Spleen (tissue), 11 donors: ENCODE results near the gene SARS1. TPM values are rescaled to one million over a fixed set of nuclear protein-coding genes. Genes with fewer than 3 reads are reported as not detected.
A peak's percentile ranks its signal among the peaks of the same experiment; 100 is the strongest.

Experiments
- DNase-seq: peaks from one replicate; pipeline ENCODE4 v3.0.0-alpha.2; 2020
- H3K27ac ChIP-seq, 8 donors: fragments of 200-600 bp; sonication (generic) in 7 of 8; 1 replicate in 4 of 8; 2 replicates in 4 of 8; pipeline versions ENCODE4 v1.5.0 to v1.8.0; 2016 to 2021; ENCODE audit warnings: inconsistent platforms in 4 of 8, mild to moderate bottlenecking in 4 of 8, moderate library complexity in 1 of 8
- H3K27me3 ChIP-seq, 7 donors: fragments of 200-600 bp; sonication (generic) in 6 of 7; replicated peaks in 1 of 7; 1 replicate in 4 of 7; 2 replicates in 3 of 7; pipeline versions ENCODE4 v1.5.0 to v1.8.0; 2016 to 2021; ENCODE audit warnings: inconsistent platforms in 3 of 7, mild to moderate bottlenecking in 1 of 7
- H3K36me3 ChIP-seq, 6 donors: fragments of 200-600 bp; sonication (generic) in 5 of 6; 1 replicate in 4 of 6; 2 replicates in 2 of 6; pipeline versions ENCODE4 v1.5.0 to v1.8.0; 2016 to 2021; ENCODE audit warnings: inconsistent platforms in 2 of 6
- H3K4me1 ChIP-seq, 6 donors: fragments of 200-600 bp; sonication (generic) in 5 of 6; 1 replicate in 3 of 6; 2 replicates in 3 of 6; pipeline versions ENCODE4 v1.5.0 to v1.8.0; 2016 to 2021; ENCODE audit warnings: inconsistent platforms in 3 of 6
- H3K4me3 ChIP-seq, 8 donors: fragments of 200-600 bp; sonication (generic) in 7 of 8; 1 replicate in 4 of 8; 2 replicates in 4 of 8; pipeline versions ENCODE4 v1.5.0 to v1.8.0; 2016 to 2021; ENCODE audit warnings: inconsistent platforms in 4 of 8, mild to moderate bottlenecking in 4 of 8, moderate library complexity in 2 of 8
- H3K9me3 ChIP-seq, 8 donors: fragments of 200-600 bp; sonication (generic) in 7 of 8; 1 replicate in 4 of 8; 2 replicates in 4 of 8; pipeline versions ENCODE4 v1.5.0 to v1.8.0; 2016 to 2021; ENCODE audit warnings: inconsistent platforms in 4 of 8
- CTCF ChIP-seq, 11 experiments: fragments of 200-600 bp in 7 of 11; fragments of 450-650 bp in 4 of 11; sonication (generic) in 4 of 11; IDR thresholded peaks in 8 of 11; conservative IDR thresholded peaks in 3 of 11; 1 replicate in 7 of 11; 2 replicates in 4 of 11; pipeline versions ENCODE4 v1.4.0 to v1.8.0; 2016 to 2021; ENCODE audit warnings: antibody characterized with exemption in 11 of 11, inconsistent platforms in 4 of 11, mild to moderate bottlenecking in 1 of 11
- POLR2A ChIP-seq, 3 donors: fragments of 450-650 bp; IDR thresholded peaks; one replicate each; pipeline ENCODE4 v1.5.1; 2017; ENCODE audit warnings: antibody characterized with exemption in 3 of 3, mild to moderate bottlenecking in 1 of 3
- POLR2AphosphoS5 ChIP-seq, 3 donors: sonication (generic); formaldehyde crosslinking; IDR thresholded peaks; one replicate each; pipeline ENCODE4 v1.5.1; 2017; ENCODE audit warnings: antibody characterized with exemption in 3 of 3
- WGBS, 5 donors: extraction: QIAGEN DNeasy Blood & Tissue Kit in 3 of 5; methylation state at CpG; one replicate each; pipeline versions ENCODE4 v1.1.5 to v1.1.7; 2013 to 2018; 5-methylcytosine and 5-hydroxymethylcytosine counted together
- intact Hi-C: fragments of 100-400 bp; cut with DNase I; formaldehyde crosslinking; loops from one replicate; pipeline ENCODE4 v1.15.0; 2023; ENCODE audit warnings: low total_unique reads
- polyA plus RNA-seq, 3 donors: library from polyadenylated mRNA; stranded (reverse); fragments of 200-250 nt; gene quantifications; one replicate each; pipeline ENCODE4 v1.2.1, GENCODE V29; 2013
- total RNA-seq, 7 donors: library from RNA; depleted of rRNA in 3 of 7; stranded (reverse); fragments of >200 nt in 3 of 7; fragmentation: NEBNext Ultra II Directional in 4 of 7; extraction: Animal tissue kit (Norgen Biotek cat#: 25700) in 4 of 7; gene quantifications; one replicate each; pipeline versions ENCODE4 v1.1.0 to v1.2.1, GENCODE V29; 2016 to 2021
- donor health status: healthy with polysubstance abuse.
- donor health status: DM: no; HTN: no; CAD: no; lungs with moderate emphysema.
- donor health status: DM: no; HTN: no; CAD: no.
- donor health status: Bipolar disorder and iron deficiency.
- donor health status: healthy.
- donor health status: DM: no; HTN: no; CAD: no.
- donor health status: DM: yes; HTN: yes; CAD: no.

SARS1 gene
- total and polyA plus RNA-seq, 10 donors: 47.2 to 138 (median 99.0) TPM

- Histone ChIP-seq H3K4me3 (no peak overlapping the region), H3K27me3 (peaks cover 0 to 15% (median 0%) of the 10 kb centered on the region in 7 donors), H3K27ac (no peak overlapping the region), H3K9me3 (no peaks in the 10 kb centered on the region), H3K36me3 (no peaks in the 10 kb centered on the region), H3K4me1 (peaks cover 0 to 34% (median 6%) of the 10 kb centered on the region in 6 donors)
- DNase-seq: peak; percentile 67
- intact Hi-C loops: no loop called here
- TF ChIP-seq POLR2AphosphoS5 (IDR thresholded peaks at IDR 0.05): no peak
- TF ChIP-seq CTCF (IDR thresholded peaks at IDR 0.05 in 8 of 11, conservative IDR thresholded peaks at IDR 0.05 in 3 of 11): no peak
- no peak for TF ChIP-seq POLR2A (IDR thresholded peaks at IDR 0.05)
- 57 to 66% (median 65%) methylated on average over 25 to 30 of the region's 30 CpGs for WGBS, 5 donors
These were observed 60.0 kb downstream of the SARS1 start for GRCh38 chr1:109273570-109274288.

GRCh38 chr1:109274533-109275476 is 61.1 kb downstream of the SARS1 start:
- TF ChIP-seq POLR2AphosphoS5 (IDR thresholded peaks at IDR 0.05) (no peak), CTCF (IDR thresholded peaks at IDR 0.05 in 8 of 11, conservative IDR thresholded peaks at IDR 0.05 in 3 of 11) (no peak), POLR2A (IDR thresholded peaks at IDR 0.05) (no peak)
- Histone ChIP-seq H3K4me3 (no peak overlapping the region), H3K4me1 (peaks cover 0 to 34% (median 6%) of the 10 kb centered on the region in 6 donors), H3K9me3 (no peaks in the 10 kb centered on the region), H3K27ac (no peak overlapping the region), H3K27me3 (peaks cover 0 to 15% (median 0%) of the 10 kb centered on the region in 7 donors), H3K36me3 (peaks cover 0 to 4% (median 0%) of the 10 kb centered on the region in 6 donors)
- WGBS, 5 donors: 63 to 81% (median 69%) methylated on average over 19 to 24 of the region's 24 CpGs
- DNase-seq: peak; percentile 66
- intact Hi-C loops: loop anchor here (5.0 kb wide), 1 partner anchor 122 kb away; the partner anchor contains the start of gene SORT1

GRCh38 chr1:109275706-109276345 is 62.1 kb downstream of the SARS1 start:
- peaks cover 0 to 15% (median 0%) of the 10 kb centered on the region in 7 donors for H3K27me3 ChIP-seq
- H3K36me3 ChIP-seq: peaks cover 0 to 10% (median 0%) of the 10 kb centered on the region in 6 donors
- peak; percentile 72 for DNase-seq
- WGBS, 5 donors: 65 to 81% (median 79%) methylated on average over 9 of the region's 9 CpGs
- H3K9me3 ChIP-seq: no peaks in the 10 kb centered on the region
- H3K4me3 ChIP-seq: no peak overlapping the region
- H3K27ac ChIP-seq: peak overlapping the region in 3 of 8 donors; percentile 31 to 34 (median 33)
- peaks cover 0 to 42% (median 6%) of the 10 kb centered on the region in 6 donors for H3K4me1 ChIP-seq
- intact Hi-C loops: loop anchor here (5.0 kb wide), 1 partner anchor 121 kb away; the partner anchor contains the start of gene SORT1
- TF ChIP-seq POLR2A (IDR thresholded peaks at IDR 0.05) (no peak), POLR2AphosphoS5 (IDR thresholded peaks at IDR 0.05) (peak in 2 of 3 donors; percentile 19 to 39), CTCF (IDR thresholded peaks at IDR 0.05 in 8 of 11, conservative IDR thresholded peaks at IDR 0.05 in 3 of 11) (peak in 1 of 11 experiments; percentile 8)
